Colonic mucosa (tissue), 4 donors: ENCODE data around the gene ABCA2. TPM values are rescaled to one million over a fixed set of nuclear protein-coding genes. Genes with fewer than 3 reads are reported as not detected.

Experiments used
- DNase-seq: peaks from one replicate; pipeline ENCODE4 v3.0.0-alpha.2; 2020
- H3K27ac ChIP-seq: fragments of 200-600 bp; one replicate; pipeline ENCODE4 v1.8.0; 2021
- H3K27me3 ChIP-seq: fragments of 200-600 bp; one replicate; pipeline ENCODE4 v1.8.0; 2021
- H3K36me3 ChIP-seq: fragments of 200-600 bp; one replicate; pipeline ENCODE4 v1.8.0; 2021
- H3K4me1 ChIP-seq: fragments of 200-600 bp; one replicate; pipeline ENCODE4 v1.8.0; 2021; ENCODE audit warnings: mild to moderate bottlenecking
- H3K4me3 ChIP-seq: fragments of 200-600 bp; one replicate; pipeline ENCODE4 v1.8.0; 2021
- H3K9ac ChIP-seq, 2 donors: one replicate each; pipeline ENCODE4 v1.7.0; 2013; ENCODE audit warnings: control low read depth in 2 of 2, low read depth in 2 of 2, low read length in 2 of 2
- H3K9me3 ChIP-seq: fragments of 200-600 bp; one replicate; pipeline ENCODE4 v1.8.0; 2021
- CTCF ChIP-seq: fragments of 200-600 bp; IDR thresholded peaks from one replicate; pipeline ENCODE4 v1.8.0; 2022; ENCODE audit warnings: antibody characterized with exemption, mild to moderate bottlenecking
- intact Hi-C: fragments of 100-400 bp; cut with DNase I; formaldehyde crosslinking; loops from one replicate; pipeline ENCODE4 v1.14.1; 2022
- total RNA-seq, 2 donors: library from RNA; stranded (reverse); fragmentation: NEBNext Ultra II Directional in 1 of 2; extraction: Animal tissue kit (Norgen Biotek cat#: 25700) in 1 of 2; gene quantifications; one replicate each; pipeline ENCODE4 v1.2.1, GENCODE V29; 2021
- donor health status: healthy.
- donor health status: DM: no; HTN: no; CAD: no.
- donor health status: DM: no; HTN: no; CAD: no.

The ABCA2 gene
- total RNA-seq, 2 donors from 2014 or later, result 22.4 to 47.5 TPM

- H3K4me1 ChIP-seq, result peaks cover 4% of the 10 kb centered on the region
- no peak for DNase-seq
- no peak overlapping the region for H3K9ac ChIP-seq
- H3K4me3 ChIP-seq, result no peak overlapping the region
- intact Hi-C loops, result no loop called here
- H3K27ac ChIP-seq, result no peak overlapping the region
- no peaks in the 10 kb centered on the region for H3K36me3 ChIP-seq
- TF ChIP-seq CTCF, result no peak
- no peaks in the 10 kb centered on the region for H3K9me3 ChIP-seq
- H3K27me3 ChIP-seq, result peaks cover 3% of the 10 kb centered on the region
Measured at GRCh38 chr9:136978865-136979544, 49.0 kb downstream of the ABCA2 start.

DNA sequence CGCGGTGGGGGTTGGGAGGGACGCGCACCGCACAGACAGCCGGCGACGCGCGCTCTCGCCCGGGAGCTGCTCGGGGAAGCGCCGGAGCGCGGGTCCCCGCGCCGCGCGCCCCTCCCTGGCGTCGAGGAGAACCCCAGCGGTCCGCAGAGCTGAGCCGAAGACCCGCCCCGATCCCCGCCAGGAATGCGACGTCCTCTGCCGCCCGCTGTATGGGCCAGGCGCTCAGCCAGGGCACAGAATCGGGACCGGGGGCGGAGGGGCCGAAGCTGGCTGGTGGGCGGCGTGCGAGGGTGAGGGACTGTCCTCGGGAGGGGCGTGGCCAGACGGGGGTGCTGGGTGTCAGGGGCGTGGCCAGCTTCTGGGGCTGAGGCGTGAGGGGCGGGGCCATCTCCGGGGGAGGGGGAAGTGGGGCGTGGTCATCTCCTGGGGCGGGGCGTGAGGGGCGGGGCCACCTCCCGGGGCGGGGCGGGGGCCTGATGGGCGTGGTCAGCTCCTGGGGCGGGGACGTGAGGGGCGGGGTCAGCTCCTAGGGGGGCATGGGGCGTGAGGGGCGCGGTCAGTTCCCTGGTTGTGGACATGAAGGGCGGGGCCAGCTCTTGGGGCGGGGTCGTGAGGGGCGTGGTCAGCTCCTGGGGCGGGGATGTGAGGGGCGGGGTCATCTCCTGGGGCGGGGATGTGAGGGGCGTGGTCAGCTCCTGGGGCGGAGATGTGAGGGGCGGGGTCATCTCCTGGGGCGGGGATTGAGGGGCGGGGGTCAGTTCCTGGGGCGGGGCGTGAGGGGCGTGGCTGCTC, 49.8 kb downstream of the ABCA2 start:
- TF ChIP-seq CTCF, result no peak
- peaks cover 4% of the 10 kb centered on the region for H3K4me1 ChIP-seq

DNA sequence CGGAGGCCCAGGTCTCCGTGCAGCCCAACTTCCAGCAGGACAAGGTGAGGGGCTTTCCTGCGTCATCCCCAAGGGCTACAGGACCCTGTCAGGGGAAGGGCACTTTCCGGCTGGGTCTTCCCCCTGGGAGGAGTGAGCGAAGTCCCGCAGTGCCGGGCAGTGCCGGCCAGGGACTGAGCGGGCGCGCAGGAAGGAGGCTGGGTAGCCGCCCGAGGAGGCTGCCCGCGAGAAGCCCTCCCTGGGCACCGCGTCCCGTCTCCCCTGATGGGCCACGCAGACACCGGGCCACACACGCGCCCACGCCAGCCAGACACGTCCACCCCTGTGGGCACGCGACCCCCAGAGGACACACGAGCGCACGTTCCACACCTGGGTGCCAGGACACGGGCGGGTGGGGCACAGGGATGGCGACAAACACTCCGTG, 50.4 kb downstream of the ABCA2 start:
- Histone ChIP-seq H3K4me1 (peaks cover 4% of the 10 kb centered on the region), H3K27me3 (no peaks in the 10 kb centered on the region), H3K4me3 (peak overlapping the region; percentile 43), H3K9me3 (no peaks in the 10 kb centered on the region), H3K9ac (peak overlapping the region in 1 of 2 donors; percentile 35), H3K36me3 (no peaks in the 10 kb centered on the region), H3K27ac (no peak overlapping the region)
- DNase-seq, result no peak
- TF ChIP-seq CTCF, result no peak
- intact Hi-C loops, result no loop called here

More for the DNA sequence above, 49.8 kb downstream of the ABCA2 start:
- Histone ChIP-seq H3K27ac (no peak overlapping the region), H3K36me3 (no peaks in the 10 kb centered on the region), H3K9ac (peak overlapping the region in 1 of 2 donors; percentile 35), H3K9me3 (no peaks in the 10 kb centered on the region), H3K4me3 (peak overlapping the region; percentile 43), H3K27me3 (peaks cover under 1% of the 10 kb centered on the region)
- peak; percentile 76 for DNase-seq
- intact Hi-C loops, result no loop called here

DNA sequence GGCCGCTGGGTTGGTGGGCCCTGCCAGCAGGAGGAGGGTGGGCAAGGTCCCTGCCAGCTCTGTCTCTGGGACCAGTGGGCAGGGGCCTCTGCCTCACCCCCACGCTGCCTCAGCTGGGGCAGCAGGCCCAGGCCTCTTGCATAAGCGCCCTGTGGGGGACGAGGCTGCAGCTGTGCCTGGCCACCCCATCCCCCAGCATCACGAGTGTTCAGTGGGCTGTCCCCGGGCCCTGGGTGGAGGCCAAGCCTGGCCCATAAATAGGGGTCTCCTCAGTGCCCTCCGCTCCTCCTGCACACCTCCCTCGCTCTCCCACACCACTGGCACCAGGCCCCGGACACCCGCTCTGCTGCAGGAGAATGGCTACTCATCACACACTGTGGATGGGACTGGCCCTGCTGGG, 50.8 kb downstream of the ABCA2 start, which contains the start of gene PTGDS:
Gene PTGDS, plus strand, starts transcription at position 282 of the 400 bp plus-strand sequence. Its CDS starts 75 bp downstream, at position 357.
- H3K9me3 ChIP-seq, result no peaks in the 10 kb centered on the region
- H3K27ac ChIP-seq, result no peak within 1 kb of the TSS
- no peak for TF ChIP-seq CTCF
- H3K4me1 ChIP-seq, result peaks cover 4% of the 10 kb centered on the region
- DNase-seq, result no peak
- peak within 1 kb of the TSS in 1 of 2 donors; percentile 35 for H3K9ac ChIP-seq
- H3K27me3 ChIP-seq, result no peaks in the 10 kb centered on the region
- intact Hi-C loops, result no loop called here
- H3K36me3 ChIP-seq, result no peaks in the 10 kb centered on the region
- peak within 1 kb of the TSS; percentile 43 for H3K4me3 ChIP-seq

DNA sequence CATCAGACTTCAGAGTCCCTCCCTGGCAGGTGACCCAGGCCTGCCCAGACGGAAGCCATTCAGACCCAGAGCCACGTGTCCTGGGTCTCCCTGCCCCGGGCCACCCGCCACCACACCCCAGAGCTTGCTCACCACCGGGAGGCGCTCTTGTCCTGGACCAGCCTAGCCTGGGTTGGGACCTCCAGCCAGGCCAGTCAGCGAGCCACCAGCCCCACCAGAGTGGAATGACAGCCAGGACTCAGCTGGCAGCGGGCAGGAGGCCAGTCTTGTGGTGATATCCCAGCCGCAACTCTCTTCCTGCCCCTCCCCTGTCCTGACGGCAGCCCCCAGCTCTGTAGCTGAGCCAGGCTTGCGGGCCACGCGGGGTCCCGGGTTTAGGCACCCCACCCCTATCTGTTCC, 52.4 kb downstream of the ABCA2 start:
- no peak overlapping the region for H3K9ac ChIP-seq
- no peak overlapping the region for H3K4me3 ChIP-seq
- no peak overlapping the region for H3K27ac ChIP-seq

More for the DNA sequence above, 52.4 kb downstream of the ABCA2 start:
- Histone ChIP-seq H3K27me3 (no peaks in the 10 kb centered on the region), H3K36me3 (no peaks in the 10 kb centered on the region), H3K9me3 (no peaks in the 10 kb centered on the region), H3K4me1 (peaks cover 4% of the 10 kb centered on the region)
- intact Hi-C loops, result no loop called here
- no peak for DNase-seq
- TF ChIP-seq CTCF, result no peak
